Measurements from ENCODE around the gene PAFAH2. TPM values are rescaled to one million over a fixed set of nuclear protein-coding genes. Genes with fewer than 3 reads are reported as not detected.

Gene PAFAH2
- total and polyA plus RNA-seq, 4 experiments from 2014 or later = 10.1 to 20.0 (median 15.3) TPM

GRCh38 chr1:26023826-26024225 is 26.0 kb upstream of the PAFAH2 start:
- H3K4me1 ChIP-seq (ENCODE audit: insufficient read depth, low read length) = no peaks in the 10 kb centered on the region
- H3K27me3 ChIP-seq (ENCODE audit: insufficient read depth, low read length) = no peaks in the 10 kb centered on the region
- intact Hi-C loops (cut with micrococcal nuclease) = no loop called here
- Mint-ChIP-seq H3K4me3 (no peak overlapping the region), H3K9me3 (no peaks in the 10 kb centered on the region), H3K27me3 (no peaks in the 10 kb centered on the region), H3K4me1 (peaks cover 0 to 7% (median 2%) of the 10 kb centered on the region in 4 donors), H3K27ac (no peak overlapping the region), H3K36me3 (no peaks in the 10 kb centered on the region)
- H3K4me3 ChIP-seq (ENCODE audit: low read length in 2 of 2) = no peak overlapping the region
- ChIA-PET POLR2A (ENCODE audit: partially characterized antibody) (no interaction called here), CTCF (ENCODE audit: partially characterized antibody) (no interaction called here)
- DNase-seq = no peak
- H3K27ac ChIP-seq (ENCODE audit: low read depth, low read length) = no peak overlapping the region
- H3K9me3 ChIP-seq (ENCODE audit: control insufficient read depth in 1 of 2, low read length in 2 of 2) = no peaks in the 10 kb centered on the region
- H3K36me3 ChIP-seq (ENCODE audit: insufficient read depth, low read length) = no peaks in the 10 kb centered on the region

DNA sequence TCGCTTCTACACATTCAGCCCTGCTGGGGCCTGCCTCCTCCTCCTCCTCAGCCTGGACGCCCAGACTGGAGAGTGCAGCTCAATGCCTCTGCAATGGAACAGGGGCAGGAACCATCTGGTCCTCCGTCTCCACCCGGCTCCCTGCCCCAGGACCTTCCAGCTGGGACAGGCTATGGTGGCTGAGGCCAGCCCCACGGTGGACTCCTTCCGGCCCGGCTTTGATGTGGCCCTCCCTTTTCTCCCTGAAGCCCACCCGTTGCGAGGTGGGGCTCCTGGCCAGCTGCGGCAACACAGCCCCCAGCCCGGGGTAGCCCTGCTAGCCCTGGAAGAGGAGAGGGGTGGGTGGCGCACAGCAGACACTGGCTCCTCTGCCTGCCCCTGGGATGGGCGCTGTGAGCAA is 25.1 kb upstream of the PAFAH2 start:
- no peaks in the 10 kb centered on the region for H3K27me3 Mint-ChIP-seq
- no peak overlapping the region for H3K4me3 ChIP-seq (ENCODE audit: low read length in 2 of 2)
- H3K4me3 Mint-ChIP-seq = no peak overlapping the region
- no peak overlapping the region for H3K27ac Mint-ChIP-seq
- no peak overlapping the region for H3K27ac ChIP-seq (ENCODE audit: low read depth, low read length)
- no peaks in the 10 kb centered on the region for H3K36me3 Mint-ChIP-seq
- no peaks in the 10 kb centered on the region for H3K4me1 ChIP-seq (ENCODE audit: insufficient read depth, low read length)
- no peaks in the 10 kb centered on the region for H3K9me3 ChIP-seq (ENCODE audit: control insufficient read depth in 1 of 2, low read length in 2 of 2)
- H3K4me1 Mint-ChIP-seq = peaks cover 0 to 7% (median 2%) of the 10 kb centered on the region in 4 donors
- POLR2A ChIA-PET (ENCODE audit: partially characterized antibody) = no interaction called here
- no peaks in the 10 kb centered on the region for H3K36me3 ChIP-seq (ENCODE audit: insufficient read depth, low read length)
- CTCF ChIA-PET (ENCODE audit: partially characterized antibody) = interaction anchor here (1.4 kb wide), 1 partner anchor 13 kb away, joined by 3 read pairs; no protein-coding TSS in a partner anchor
- DNase-seq = no peak
- H3K9me3 Mint-ChIP-seq = no peaks in the 10 kb centered on the region
- H3K27me3 ChIP-seq (ENCODE audit: insufficient read depth, low read length) = no peaks in the 10 kb centered on the region
- intact Hi-C loops (cut with micrococcal nuclease) = no loop called here

- Mint-ChIP-seq H3K27me3 (no peaks in the 10 kb centered on the region), H3K4me1 (peaks cover 0 to 7% (median 2%) of the 10 kb centered on the region in 4 donors), H3K4me3 (no peak overlapping the region), H3K36me3 (no peaks in the 10 kb centered on the region), H3K27ac (no peak overlapping the region), H3K9me3 (no peaks in the 10 kb centered on the region)
- Histone ChIP-seq H3K27ac (ENCODE audit: low read depth, low read length) (no peak overlapping the region), H3K36me3 (ENCODE audit: insufficient read depth, low read length) (no peaks in the 10 kb centered on the region), H3K4me1 (ENCODE audit: insufficient read depth, low read length) (no peaks in the 10 kb centered on the region), H3K27me3 (ENCODE audit: insufficient read depth, low read length) (no peaks in the 10 kb centered on the region), H3K9me3 (ENCODE audit: control insufficient read depth in 1 of 2, low read length in 2 of 2) (no peaks in the 10 kb centered on the region), H3K4me3 (ENCODE audit: low read length in 2 of 2) (no peak overlapping the region)
- intact Hi-C loops (cut with micrococcal nuclease) = no loop called here
- CTCF ChIA-PET (ENCODE audit: partially characterized antibody) = interaction anchor here (1.4 kb wide), 1 partner anchor 14 kb away, joined by 3 read pairs; no protein-coding TSS in a partner anchor
- no peak for DNase-seq
- POLR2A ChIA-PET (ENCODE audit: partially characterized antibody) = no interaction called here
Measured at GRCh38 chr1:26022404-26022779, 24.5 kb upstream of the PAFAH2 start.

- H3K4me3 Mint-ChIP-seq = no peak within 1 kb of the TSS
- H3K27ac Mint-ChIP-seq = peak within 1 kb of the TSS in 1 of 7 donors; percentile 53
Measured at GRCh38 chr1:26021647-26022403, 24.0 kb upstream of the PAFAH2 start, which contains the start of gene EXTL1. Gene EXTL1, plus strand, starts transcription at chr1:26021775. Its CDS starts 872 bp downstream, at chr1:26022647.

GRCh38 chr1:26020941-26021646 is 23.2 kb upstream of the PAFAH2 start:
- peak overlapping the region in 1 of 7 donors; percentile 53 for H3K27ac Mint-ChIP-seq
- ChIA-PET CTCF (ENCODE audit: partially characterized antibody) (no interaction called here), POLR2A (ENCODE audit: partially characterized antibody) (no interaction called here)

More at GRCh38 chr1:26021647-26022403, 24.0 kb upstream of the PAFAH2 start, which contains the start of gene EXTL1:
- POLR2A ChIA-PET (ENCODE audit: partially characterized antibody) = no interaction called here
- no peak within 1 kb of the TSS for H3K4me3 ChIP-seq (ENCODE audit: low read length in 2 of 2)
- intact Hi-C loops (cut with micrococcal nuclease) = no loop called here
- no peak for DNase-seq
- no peaks in the 10 kb centered on the region for H3K9me3 ChIP-seq (ENCODE audit: control insufficient read depth in 1 of 2, low read length in 2 of 2)
- no peaks in the 10 kb centered on the region for H3K36me3 ChIP-seq (ENCODE audit: insufficient read depth, low read length)
- CTCF ChIA-PET (ENCODE audit: partially characterized antibody) = interaction anchor here (1.4 kb wide), 1 partner anchor 15 kb away, joined by 3 read pairs; no protein-coding TSS in a partner anchor
- H3K27ac ChIP-seq (ENCODE audit: low read depth, low read length) = no peak within 1 kb of the TSS
- H3K27me3 ChIP-seq (ENCODE audit: insufficient read depth, low read length) = no peaks in the 10 kb centered on the region
- no peaks in the 10 kb centered on the region for H3K9me3 Mint-ChIP-seq
- H3K27me3 Mint-ChIP-seq = no peaks in the 10 kb centered on the region
- no peaks in the 10 kb centered on the region for H3K36me3 Mint-ChIP-seq
- no peaks in the 10 kb centered on the region for H3K4me1 ChIP-seq (ENCODE audit: insufficient read depth, low read length)
- peaks cover 0 to 7% (median 2%) of the 10 kb centered on the region in 4 donors for H3K4me1 Mint-ChIP-seq

GRCh38 chr1:26020330-26020768 is 22.5 kb upstream of the PAFAH2 start:
- DNase-seq = no peak
- Mint-ChIP-seq H3K9me3 (no peaks in the 10 kb centered on the region), H3K36me3 (no peaks in the 10 kb centered on the region), H3K4me1 (peaks cover 0 to 7% (median 2%) of the 10 kb centered on the region in 4 donors), H3K27ac (peak overlapping the region in 1 of 7 donors; percentile 50), H3K4me3 (no peak overlapping the region), H3K27me3 (no peaks in the 10 kb centered on the region)
- ChIA-PET CTCF (ENCODE audit: partially characterized antibody) (interaction anchor here (0.8 to 1.3 kb wide), 2 partner anchors 16 to 125 kb away, joined by 3 read pairs; no protein-coding TSS in a partner anchor), POLR2A (ENCODE audit: partially characterized antibody) (interaction anchor here (0.5 to 0.9 kb wide), 2 partner anchors 14 to 559 kb away, joined by 3 to 4 read pairs; no protein-coding TSS in a partner anchor)
- H3K4me1 ChIP-seq (ENCODE audit: insufficient read depth, low read length) = no peaks in the 10 kb centered on the region
- no peak overlapping the region for H3K4me3 ChIP-seq (ENCODE audit: low read length in 2 of 2)
- H3K9me3 ChIP-seq (ENCODE audit: control insufficient read depth in 1 of 2, low read length in 2 of 2) = no peaks in the 10 kb centered on the region
- H3K27me3 ChIP-seq (ENCODE audit: insufficient read depth, low read length) = no peaks in the 10 kb centered on the region
- H3K36me3 ChIP-seq (ENCODE audit: insufficient read depth, low read length) = no peaks in the 10 kb centered on the region
- intact Hi-C loops (cut with micrococcal nuclease) = no loop called here
- no peak overlapping the region for H3K27ac ChIP-seq (ENCODE audit: low read depth, low read length)

More at GRCh38 chr1:26020941-26021646, 23.2 kb upstream of the PAFAH2 start:
- H3K36me3 Mint-ChIP-seq = no peaks in the 10 kb centered on the region
- no peak overlapping the region for H3K4me3 Mint-ChIP-seq
- intact Hi-C loops (cut with micrococcal nuclease) = no loop called here
- Histone ChIP-seq H3K27ac (ENCODE audit: low read depth, low read length) (no peak overlapping the region), H3K4me1 (ENCODE audit: insufficient read depth, low read length) (no peaks in the 10 kb centered on the region), H3K36me3 (ENCODE audit: insufficient read depth, low read length) (no peaks in the 10 kb centered on the region), H3K9me3 (ENCODE audit: control insufficient read depth in 1 of 2, low read length in 2 of 2) (no peaks in the 10 kb centered on the region), H3K4me3 (ENCODE audit: low read length in 2 of 2) (no peak overlapping the region), H3K27me3 (ENCODE audit: insufficient read depth, low read length) (no peaks in the 10 kb centered on the region)
- no peak for DNase-seq
- no peaks in the 10 kb centered on the region for H3K27me3 Mint-ChIP-seq
- H3K9me3 Mint-ChIP-seq = no peaks in the 10 kb centered on the region
- H3K4me1 Mint-ChIP-seq = peaks cover 0 to 7% (median 2%) of the 10 kb centered on the region in 4 donors

Measured in CD4-positive, alpha-beta memory T cell (primary cell).